Naive thymus-derived CD4-positive, alpha-beta T cell (primary cell): ENCODE measurements around the gene C9orf152. TPM values are rescaled to one million over a fixed set of nuclear protein-coding genes. Genes with fewer than 3 reads are reported as not detected.

Experiments used
- ATAC-seq: fragments of 150-1000 bp; cut with Tn5 transposase; 2 replicates; pipeline ENCODE4 v1.10.0; 2021; ENCODE audit warnings: mild to moderate bottlenecking, moderate library complexity
- CTCF ChIA-PET: fragments of 350-600 bp; sonication (Branson Sonifier 250); formaldehyde crosslinking; loops from one replicate; lab custom pipeline; 2021; ENCODE audit warnings: antibody characterized with exemption; lab: Charles Lee
- POLR2A ChIA-PET: fragments of 350-600 bp; sonication (Branson Sonifier 250); formaldehyde crosslinking; loops from one replicate; lab custom pipeline; 2021; ENCODE audit warnings: antibody characterized with exemption, inconsistent platforms; lab: Charles Lee
- DNase-seq, 9 donors: peaks; one replicate each; pipeline versions ENCODE4 v3.0.0 to v3.0.0-alpha.2; 2020 to 2022; ENCODE audit warnings: mixed read lengths in 1 of 9
- H3K27ac ChIP-seq: one replicate; pipeline ENCODE4 v1.7.0; 2013; ENCODE audit warnings: mild to moderate bottlenecking, low read depth, low read length, moderate library complexity
- H3K27me3 ChIP-seq, 2 donors: one replicate each; pipeline ENCODE4 v1.7.0; 2013; ENCODE audit warnings: low read length in 2 of 2, mild to moderate bottlenecking in 2 of 2, moderate library complexity in 2 of 2; ENCODE audit not compliant: control insufficient read depth in 2 of 2, insufficient read depth in 2 of 2
- H3K36me3 ChIP-seq, 3 experiments: 1 replicate in 2 of 3; 2 replicates in 1 of 3; pipeline ENCODE4 v1.7.0; 2013; ENCODE audit warnings: low read length in 3 of 3, mild to moderate bottlenecking in 3 of 3, moderate library complexity in 1 of 3; ENCODE audit not compliant: insufficient read depth in 3 of 3, control insufficient read depth in 2 of 3
- H3K4me1 ChIP-seq, 2 donors: one replicate each; pipeline ENCODE4 v1.7.0; 2013; ENCODE audit warnings: low read length in 2 of 2, mild to moderate bottlenecking in 2 of 2, moderate library complexity in 1 of 2; ENCODE audit not compliant: control insufficient read depth in 2 of 2, insufficient read depth in 2 of 2
- H3K4me3 ChIP-seq: 2 replicates; pipeline ENCODE4 v1.7.0; 2013; ENCODE audit warnings: mild to moderate bottlenecking, low read length
- H3K9me3 ChIP-seq, 3 experiments: 1 replicate in 2 of 3; 2 replicates in 1 of 3; pipeline ENCODE4 v1.7.0; 2013; ENCODE audit warnings: low read length in 3 of 3; ENCODE audit not compliant: control insufficient read depth in 2 of 3
- H3K27ac Mint-ChIP-seq, 9 donors: one replicate each; pipeline ENCODE4 v1.8.0; 2020 to 2022; ENCODE audit warnings: mixed read lengths in 9 of 9, mild to moderate bottlenecking in 8 of 9, moderate library complexity in 5 of 9, inconsistent platforms in 2 of 9
- H3K27me3 Mint-ChIP-seq, 5 donors: one replicate each; pipeline ENCODE4 v1.8.0; 2021 to 2022; ENCODE audit warnings: mixed read lengths in 5 of 5, mild to moderate bottlenecking in 1 of 5
- H3K36me3 Mint-ChIP-seq, 5 donors: one replicate each; pipeline ENCODE4 v1.8.0; 2020 to 2022; ENCODE audit warnings: mixed read lengths in 5 of 5, mild to moderate bottlenecking in 3 of 5, inconsistent platforms in 1 of 5
- H3K4me1 Mint-ChIP-seq, 7 donors: one replicate each; pipeline ENCODE4 v1.8.0; 2020 to 2022; ENCODE audit warnings: mixed read lengths in 7 of 7, mild to moderate bottlenecking in 3 of 7, inconsistent platforms in 1 of 7
- H3K4me3 Mint-ChIP-seq, 10 donors: one replicate each; pipeline ENCODE4 v1.8.0; 2020 to 2022; ENCODE audit warnings: mild to moderate bottlenecking in 10 of 10, mixed read lengths in 10 of 10, moderate library complexity in 6 of 10, inconsistent platforms in 2 of 10
- H3K9me3 Mint-ChIP-seq, 11 donors: one replicate each; pipeline ENCODE4 v1.8.0; 2020 to 2022; ENCODE audit warnings: mixed read lengths in 11 of 11, mild to moderate bottlenecking in 4 of 11, inconsistent platforms in 1 of 11, moderate library complexity in 1 of 11
- intact Hi-C, 2 donors: fragments of 100-400 bp; cut with micrococcal nuclease; formaldehyde crosslinking; loops; one replicate each; pipeline ENCODE4 v1.15.1; 2023
- polyA plus RNA-seq, 2 donors: library from polyadenylated mRNA; unstranded; fragments of 300-500 nt; fragmentation: Illumina TruSeq; gene quantifications; one replicate each; pipeline ENCODE4 v1.2.3, GENCODE V29; 2021
- total RNA-seq, 6 experiments: library from RNA in 5 of 6; stranded (reverse) in 5 of 6; gene quantifications; 1 replicate in 5 of 6; 2 replicates in 1 of 6; pipeline ENCODE4 v1.2.3 and lab custom pipeline; 2021 to 2026

Gene C9orf152
- total and polyA plus RNA-seq, 7 experiments from 2014 or later: not detected

DNA sequence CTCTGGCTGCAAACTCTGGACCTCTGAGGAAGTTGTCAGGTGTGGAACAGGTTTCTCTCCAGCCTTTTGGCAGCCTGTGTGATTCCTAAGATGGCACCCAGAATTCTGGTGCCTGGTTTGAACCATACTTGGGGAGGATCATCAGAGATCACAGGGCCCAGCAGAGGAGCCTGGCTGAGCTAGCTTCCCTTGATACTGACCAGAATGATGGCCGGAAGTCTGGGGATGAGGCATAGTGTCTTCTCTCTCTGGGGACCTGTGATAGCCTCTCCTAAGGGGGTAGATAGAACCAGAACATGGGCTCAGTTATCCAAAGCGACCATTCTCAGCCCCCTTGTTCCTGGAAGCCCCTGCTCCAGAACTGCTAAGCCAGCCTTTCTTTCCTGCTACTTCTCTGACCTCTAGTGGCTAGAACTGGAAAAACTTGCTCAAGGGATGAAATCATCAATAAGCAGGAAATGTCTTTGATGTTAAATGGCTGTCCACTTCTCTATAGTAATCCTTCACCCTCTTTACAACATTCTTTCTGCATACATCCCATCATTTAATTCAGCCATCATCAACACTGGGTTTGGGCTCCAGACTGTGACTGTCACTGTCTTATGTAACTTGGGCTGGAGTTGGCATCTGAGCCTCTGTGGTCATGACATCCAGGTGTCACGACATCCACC is 55.1 kb downstream of the C9orf152 start:
- Histone ChIP-seq H3K36me3 (no peaks in the 10 kb centered on the region), H3K27ac (no peak overlapping the region), H3K4me1 (peaks cover 22 to 41% of the 10 kb centered on the region in 2 donors), H3K4me3 (no peak overlapping the region), H3K9me3 (no peaks in the 10 kb centered on the region), H3K27me3 (no peaks in the 10 kb centered on the region)
- CTCF ChIA-PET: interaction anchor here (0.8 kb wide), 1 partner anchor 124 kb away, joined by 4 read pairs; no protein-coding TSS in a partner anchor
- intact Hi-C loops: loop anchor here (1.0 to 10.0 kb wide), 6 partner anchors 95 to 708 kb away; no protein-coding TSS in a partner anchor
- Mint-ChIP-seq H3K4me3 (peak overlapping the region in 2 of 10 donors; percentile 23 to 37), H3K27ac (peak overlapping the region in 3 of 9 donors; percentile 13 to 95 (median 54)), H3K4me1 (peaks cover 52 to 98% (median 63%) of the 10 kb centered on the region in 7 donors), H3K36me3 (peaks cover 0 to 51% (median 4%) of the 10 kb centered on the region in 5 donors), H3K27me3 (no peaks in the 10 kb centered on the region), H3K9me3 (peaks cover 0 to 8% (median 0%) of the 10 kb centered on the region in 11 donors)
- DNase-seq (peak in 4 of 9 donors; percentile 17 to 38 (median 32)), ATAC-seq (peak; percentile 38)
- POLR2A ChIA-PET: no interaction called here

Other genes starting within 250 kb of the C9orf152 start
- gene TXN, start 48.3 kb upstream of the C9orf152 start, total RNA-seq: 100 to 1,000 TPM in 1 of 5 experiments, 10 to 100 TPM in 4; 22.2 to 276 (median 24.9) TPM
- gene TXN, start 48.3 kb upstream of the C9orf152 start, polyA plus RNA-seq: 10 to 100 TPM; 64.1 to 96.8 TPM
- not detected for gene TXNDC8, start 129.7 kb upstream of the C9orf152 start, total RNA-seq
- not detected for gene TXNDC8, start 129.7 kb upstream of the C9orf152 start, polyA plus RNA-seq